GM21723 (cell line): ENCODE results near the gene MYO15A.
A peak's percentile ranks its signal among the peaks of the same experiment; 100 is the strongest.
"Not testable (repeated sequence)": the region's sequence is repeated elsewhere in the genome, so short reads cannot be mapped to it uniquely, and the experiment has no call there.

ENCODE experiments used
- ATAC-seq: cut with Tn5 transposase; IDR thresholded peaks from one replicate; pipeline ENCODE4 v1.9.1; 2021; ENCODE audit warnings: mild to moderate bottlenecking, moderate library complexity; ENCODE audit not compliant: unreplicated experiment

The MYO15A gene

DNA sequence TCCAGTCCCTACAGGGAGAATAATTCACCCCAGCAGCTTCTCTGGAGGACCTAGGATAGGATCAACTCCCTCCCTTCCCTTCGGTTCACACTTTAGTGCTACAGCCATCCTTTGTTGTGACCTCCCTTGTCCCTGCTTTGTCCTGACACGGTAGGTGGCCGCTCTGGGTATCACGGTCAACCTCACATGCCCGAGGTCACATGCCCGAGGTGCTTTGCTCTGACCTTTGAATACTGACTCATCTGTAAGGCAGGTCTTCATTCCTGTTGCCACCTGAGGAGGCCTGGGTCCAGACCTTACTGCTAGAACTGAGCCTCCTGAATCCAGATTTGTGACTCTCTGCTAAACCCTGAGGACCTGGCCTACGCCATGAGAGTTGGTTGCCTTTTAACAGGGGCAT lies 94.8 kb downstream of the MYO15A start:
- ATAC-seq: no peak

DNA sequence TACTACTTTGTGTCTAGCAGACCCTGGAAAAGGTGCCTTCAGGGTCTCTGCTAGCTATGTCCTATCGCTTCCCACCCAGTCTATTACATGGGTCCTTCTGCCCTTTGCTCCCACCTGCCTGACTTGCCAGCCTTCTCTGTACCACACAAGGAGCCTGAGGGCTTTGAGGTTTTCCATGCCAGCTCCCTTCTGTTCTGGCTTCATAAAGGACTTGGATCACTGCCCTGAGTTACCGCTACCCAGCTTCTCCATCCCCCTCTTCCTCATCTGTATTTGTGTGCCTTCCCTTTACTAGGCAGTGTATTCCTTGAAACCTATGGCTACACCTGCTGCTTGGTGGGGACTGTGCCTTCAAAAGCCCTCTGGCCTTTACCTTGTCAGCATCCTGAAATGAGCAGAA lies 97.3 kb downstream of the MYO15A start:
- ATAC-seq: no peak

- ATAC-seq: no peak
Observed at GRCh38 chr17:18206962-18207361, 98.4 kb downstream of the MYO15A start.

GRCh38 chr17:18208092-18208491 lies 99.5 kb downstream of the MYO15A start:
- no peak for ATAC-seq

- ATAC-seq: no peak
Observed at GRCh38 chr17:18213666-18214270, 105.2 kb downstream of the MYO15A start.

DNA sequence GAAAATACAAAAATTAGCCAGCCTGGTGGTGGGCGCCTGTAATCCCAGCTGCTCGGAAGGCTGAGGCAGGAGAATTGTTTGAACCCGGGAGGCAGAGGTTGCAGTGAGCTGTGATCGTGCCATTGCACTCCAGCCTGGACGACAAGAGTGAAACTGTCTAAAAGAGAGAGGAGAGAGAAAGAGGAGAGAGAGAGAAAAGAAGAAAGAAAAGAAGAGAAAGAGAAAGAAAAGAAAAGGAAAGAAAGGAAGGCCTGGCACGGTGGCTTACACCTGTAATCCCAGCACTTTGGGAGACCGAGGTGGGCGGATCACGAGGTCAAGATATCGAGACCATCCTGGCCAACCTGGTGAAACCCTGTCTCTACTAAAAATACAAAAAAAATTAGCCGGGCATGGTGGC lies 108.3 kb downstream of the MYO15A start:
- not testable (repeated sequence) for ATAC-seq

DNA sequence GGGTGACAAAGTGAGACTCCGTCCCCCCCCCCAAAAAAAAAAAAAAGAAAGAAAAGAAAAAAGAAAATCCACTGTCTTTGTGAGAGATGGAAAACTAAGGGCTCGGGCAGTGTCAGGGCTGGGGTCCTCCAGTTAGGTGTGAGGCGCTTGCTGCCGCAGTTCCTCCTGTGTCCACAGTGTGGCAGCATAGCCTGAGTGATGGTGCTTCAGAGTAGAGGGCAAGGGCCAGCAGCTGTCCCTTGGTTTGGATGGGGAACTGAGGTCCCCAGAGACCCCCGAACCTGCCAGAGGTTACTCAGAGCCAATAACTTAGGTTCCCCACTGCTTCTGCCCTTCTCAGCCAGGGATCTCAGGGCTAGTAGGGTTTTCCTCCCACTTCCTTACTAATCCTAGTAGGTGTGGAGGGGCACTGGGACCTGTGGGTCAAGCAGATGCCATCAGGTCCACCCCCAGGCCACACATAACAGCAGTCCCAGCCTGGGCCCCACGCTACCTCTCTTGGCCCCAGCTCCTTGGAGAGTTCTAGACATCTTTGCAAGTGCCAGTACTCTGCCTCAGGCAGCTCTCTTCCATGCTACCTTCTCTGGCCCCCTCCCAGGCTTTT lies 109.0 kb downstream of the MYO15A start:
- ATAC-seq: no peak

DNA sequence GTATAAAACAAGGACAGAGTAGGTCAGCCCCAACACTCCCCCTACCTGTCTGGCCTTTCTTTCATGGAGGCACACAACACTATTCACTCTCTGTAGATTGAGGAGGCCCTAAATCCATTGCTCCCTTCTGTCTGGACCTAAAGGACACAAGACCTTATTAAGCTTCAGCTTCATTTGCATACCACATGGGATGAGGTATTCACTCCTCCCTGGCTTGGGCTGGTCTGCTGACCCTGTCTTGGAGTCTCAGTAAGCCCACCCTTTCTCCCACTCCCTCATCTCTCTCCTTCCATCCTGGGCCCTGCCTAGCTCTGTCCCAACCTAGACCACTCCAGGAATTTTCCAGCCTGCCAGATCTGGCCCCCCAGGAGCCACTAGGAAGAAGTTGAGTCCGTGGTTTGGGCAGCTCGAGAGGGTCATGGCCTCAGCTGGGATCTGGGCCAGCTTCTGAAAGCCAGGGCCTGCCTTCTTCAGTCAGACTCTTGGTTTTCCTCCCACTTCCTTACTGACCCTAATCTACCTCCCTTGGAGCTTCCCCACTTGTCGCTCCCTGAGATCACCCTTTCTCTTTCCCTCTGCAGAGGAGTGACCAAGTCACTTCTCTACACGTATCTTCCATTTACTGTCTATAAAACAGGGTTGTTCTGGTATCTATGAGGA lies 110.3 kb downstream of the MYO15A start:
- no peak for ATAC-seq

- no peak for ATAC-seq
Observed at GRCh38 chr17:18224053-18224386, 115.5 kb downstream of the MYO15A start.

DNA sequence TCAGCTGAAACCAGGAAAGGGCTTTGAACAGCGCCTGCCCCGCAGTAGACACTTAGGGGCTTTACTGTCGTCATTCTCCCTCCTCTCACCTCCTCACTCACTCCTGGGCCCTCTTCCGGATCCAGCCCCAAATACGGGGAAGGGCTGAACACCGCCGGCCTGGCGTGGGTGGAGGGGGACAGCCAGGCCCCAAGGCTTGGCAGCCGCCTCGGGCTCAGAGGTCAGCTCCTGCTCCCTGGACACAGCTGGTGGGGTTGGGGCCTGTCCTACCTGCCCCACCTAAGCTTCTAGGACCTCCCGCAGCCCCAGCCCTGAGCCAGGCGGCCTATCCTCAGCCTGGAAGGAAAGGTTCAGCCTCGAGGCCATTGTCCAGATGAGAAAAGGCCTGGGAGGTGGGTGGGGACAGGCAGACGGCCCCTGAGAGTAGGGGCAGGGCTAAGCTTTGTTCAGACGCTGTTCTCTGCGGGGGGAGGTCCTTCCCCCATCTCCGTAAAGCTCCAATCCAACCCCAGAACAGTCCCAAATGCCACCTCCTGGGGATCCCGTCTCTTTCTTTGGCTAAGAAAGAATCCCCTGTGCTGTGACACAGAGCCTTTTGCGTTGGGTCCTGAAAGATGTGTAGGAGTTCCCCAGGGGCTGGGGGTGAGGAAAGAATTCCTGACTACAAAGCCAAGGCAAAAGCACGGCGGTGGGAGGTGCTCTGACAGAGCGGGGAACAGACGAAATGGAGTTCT lies 116.0 kb downstream of the MYO15A start:
- ATAC-seq: no peak

GRCh38 chr17:18225121-18225641 lies 116.6 kb downstream of the MYO15A start, which contains the start of gene LLGL1:
Gene LLGL1, plus strand, starts transcription at chr17:18225635. Its CDS starts 48 bp downstream, at chr17:18225683.
- ATAC-seq: peak; percentile 82

DNA sequence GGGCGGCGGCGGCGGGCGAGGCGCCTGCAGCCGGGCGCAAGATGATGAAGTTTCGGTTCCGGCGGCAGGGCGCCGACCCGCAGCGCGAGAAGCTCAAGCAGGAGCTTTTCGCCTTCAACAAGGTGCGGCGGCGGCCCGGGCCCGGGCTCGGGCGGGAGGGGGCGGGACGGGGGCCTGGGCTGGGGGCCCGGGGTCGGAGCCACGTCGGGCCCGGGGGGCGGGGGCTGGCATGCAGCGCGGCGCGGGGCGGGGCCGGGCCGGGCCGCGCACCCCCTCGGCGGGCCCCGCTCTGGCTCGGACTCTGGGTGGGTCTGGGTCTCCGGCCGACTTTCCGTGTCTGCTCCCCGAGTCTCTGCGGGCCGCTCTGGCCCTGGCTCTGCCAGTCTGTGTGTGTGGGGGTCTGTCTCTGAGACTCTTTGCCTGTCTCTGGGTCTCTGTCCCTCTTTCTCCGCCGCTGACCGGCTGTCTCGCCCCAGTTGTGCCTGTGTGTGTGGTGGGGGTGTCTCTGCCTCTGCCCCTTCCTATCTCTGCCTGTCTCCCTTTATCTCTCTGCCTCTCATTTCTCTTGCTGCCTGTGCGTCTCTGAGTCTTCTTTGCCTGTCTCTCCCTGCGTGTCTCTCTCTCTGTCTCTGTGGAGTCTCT lies 117.2 kb downstream of the MYO15A start:
- ATAC-seq: peak; percentile 14

GRCh38 chr17:18226284-18226945 lies 117.9 kb downstream of the MYO15A start:
- no peak for ATAC-seq

DNA sequence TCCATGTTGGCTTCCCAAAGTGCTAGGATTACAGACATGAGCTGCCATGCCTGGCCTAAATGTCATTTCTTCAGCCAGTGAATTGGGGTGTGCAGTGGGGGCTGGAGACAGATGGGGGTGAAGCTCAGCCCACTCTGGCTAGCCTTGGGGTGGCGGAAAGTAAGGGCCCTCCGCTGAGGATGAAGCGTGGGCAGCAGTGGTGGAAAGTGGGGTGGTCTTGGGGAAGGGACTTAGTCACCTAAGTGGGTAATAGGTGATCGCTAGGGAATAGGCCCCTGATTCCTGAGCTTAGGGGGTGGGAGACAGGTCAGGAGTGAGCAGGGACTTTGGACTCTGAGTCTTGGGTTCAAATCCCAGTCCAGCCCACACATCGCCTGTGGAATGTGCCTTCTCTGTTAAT lies 119.1 kb downstream of the MYO15A start:
- ATAC-seq: no peak

- no peak for ATAC-seq
Observed at GRCh38 chr17:18228176-18228682, 119.7 kb downstream of the MYO15A start.

GRCh38 chr17:18229254-18229653 lies 120.7 kb downstream of the MYO15A start:
- no peak for ATAC-seq
